H1 (cell line): ENCODE results near the gene PNISR.

Source experiments
- CHD2 ChIP-seq: IDR thresholded peaks from 2 replicates; pipeline ENCODE4 v1.6.1; 2012; ENCODE audit warnings: low read length, improper control_type of control experiment
- CHD7 ChIP-seq: fragments of 300-600 bp; sonication (generic); IDR thresholded peaks from 2 replicates; pipeline ENCODE4 v1.7.1; 2012; ENCODE audit warnings: low read length, moderate library complexity, mild to moderate bottlenecking, inconsistent platforms; ENCODE audit not compliant: insufficient replicate concordance
- CREB1 ChIP-seq: IDR thresholded peaks from 2 replicates; pipeline ENCODE4 v1.6.1; 2012; ENCODE audit warnings: inconsistent platforms
- CTCF ChIP-seq, 3 experiments: IDR thresholded peaks; 1 replicate in 2 of 3; 2 replicates in 1 of 3; pipeline versions ENCODE4 v1.5.1 to v1.6.1; 2011; ENCODE audit warnings: low read length in 3 of 3, mild to moderate bottlenecking in 3 of 3, inconsistent platforms in 2 of 3, low read depth in 1 of 3, moderate library complexity in 1 of 3; ENCODE audit not compliant: insufficient read depth in 1 of 3; ENCODE audit errors: control extremely low read depth in 1 of 3
- EZH2 ChIP-seq: fragments of 200-600 bp; sonication (generic); IDR thresholded peaks from 2 replicates; pipeline ENCODE4 v1.7.1; 2012; ENCODE audit warnings: low read depth, mild to moderate bottlenecking, moderate library complexity, low read length, inconsistent platforms; ENCODE audit not compliant: severe bottlenecking
- FOSL1 ChIP-seq: IDR thresholded peaks from 2 replicates; pipeline ENCODE4 v1.6.1; 2011; ENCODE audit warnings: mild to moderate bottlenecking, low read depth, low read length, moderate library complexity; ENCODE audit not compliant: insufficient read depth
- JUND ChIP-seq: IDR thresholded peaks from 2 replicates; pipeline ENCODE4 v1.6.1; 2011; ENCODE audit warnings: mild to moderate bottlenecking, improper control_type of control experiment, low read length
- MAX ChIP-seq: IDR thresholded peaks from 2 replicates; pipeline ENCODE4 v1.6.1; 2012; ENCODE audit warnings: inconsistent platforms
- NRF1 ChIP-seq: IDR thresholded peaks from 2 replicates; pipeline ENCODE4 v1.6.1; 2011; ENCODE audit warnings: mild to moderate bottlenecking, low read depth, low read length, improper control_type of control experiment
- POLR2AphosphoS5 ChIP-seq: IDR thresholded peaks from 2 replicates; pipeline ENCODE4 v1.6.1; 2011; ENCODE audit warnings: low read depth, low read length
- RNF2 ChIP-seq: fragments of 200-900, 300-1000 bp; sonication (generic); IDR thresholded peaks from 2 replicates; pipeline ENCODE4 v1.7.1; 2016; ENCODE audit warnings: borderline replicate concordance, low read depth, mild to moderate bottlenecking, antibody characterized with exemption, low read length; ENCODE audit not compliant: poor library complexity, severe bottlenecking; ENCODE audit errors: missing control alignments
- SRF ChIP-seq: IDR thresholded peaks from 2 replicates; pipeline ENCODE4 v1.6.1; 2011; ENCODE audit warnings: mild to moderate bottlenecking, low read depth, low read length, moderate library complexity

- no peak for TF ChIP-seq CTCF (IDR thresholded peaks at IDR 0.05; ENCODE audit: control extremely low read depth in 1 of 3, insufficient read depth in 1 of 3, low read depth in 1 of 3, low read length in 3 of 3)
- no peak for TF ChIP-seq EZH2
- no peak for TF ChIP-seq RNF2
- TF ChIP-seq SRF, result no peak
- TF ChIP-seq CREB1, result no peak
- no peak for TF ChIP-seq JUND
- TF ChIP-seq NRF1, result no peak
- TF ChIP-seq CHD2, result no peak
- no peak for TF ChIP-seq CHD7
- no peak for TF ChIP-seq POLR2AphosphoS5
- no peak for TF ChIP-seq MAX
- no peak for TF ChIP-seq FOSL1
Measured at GRCh38 chr6:99402448-99402847, 22.7 kb downstream of the PNISR start.
